ENCODE results near the gene BNIP5. TPM values are rescaled to one million over a fixed set of nuclear protein-coding genes. Genes with fewer than 3 reads are reported as not detected.
A peak's percentile ranks its signal among the peaks of the same experiment; 100 is the strongest.

BNIP5 gene
- total and polyA plus RNA-seq, 2 donors from 2014 or later, result 0.44 TPM; not detected in 1

DNA sequence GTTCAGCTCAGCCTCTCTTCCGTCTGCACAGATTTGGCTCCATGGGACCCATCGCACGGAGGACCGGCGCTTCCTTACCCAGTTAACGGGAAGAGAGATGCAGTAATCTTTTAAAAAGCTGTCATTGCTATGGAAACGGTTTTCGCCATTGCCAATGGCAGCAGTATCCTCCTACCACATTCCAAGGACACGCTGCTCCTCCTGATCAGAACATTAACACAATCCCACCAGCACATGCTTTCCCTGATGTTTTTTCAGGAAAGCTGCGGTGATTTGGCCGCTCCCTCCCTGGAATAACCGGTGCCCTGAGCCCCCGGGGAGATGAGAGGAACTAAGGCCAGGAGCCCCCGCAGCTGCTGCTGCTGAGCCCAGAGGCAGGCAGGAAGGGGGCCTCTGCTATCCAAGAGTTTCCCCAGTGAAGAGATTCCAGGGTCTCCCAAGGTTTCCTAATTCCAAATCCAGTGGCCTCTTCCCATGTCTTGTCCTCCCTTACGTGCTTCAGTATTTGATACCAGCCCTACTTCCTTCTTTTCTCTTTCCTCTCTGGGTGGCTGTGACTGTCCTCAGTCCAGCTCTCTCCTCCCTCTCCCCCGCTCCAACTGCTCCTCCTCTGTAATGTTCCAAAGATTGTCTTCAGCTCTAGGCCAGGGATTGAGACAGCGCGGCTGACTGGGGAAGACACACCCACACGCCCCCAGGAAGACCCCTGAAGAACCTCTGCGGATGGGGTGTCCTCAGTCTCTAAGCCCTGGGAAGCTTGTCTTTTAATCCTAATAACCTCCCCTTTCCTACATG, 2.6 kb downstream of the BNIP5 start:
- Histone ChIP-seq H3K9me3 (ENCODE audit: control insufficient read depth in 2 of 3, insufficient read depth in 1 of 3, low read length in 3 of 3) (no peaks in the 10 kb centered on the region), H3K27me3 (ENCODE audit: control insufficient read depth, insufficient read depth, low read length) (no peaks in the 10 kb centered on the region), H3K4me1 (ENCODE audit: control insufficient read depth in 2 of 3, insufficient read depth in 2 of 3, low read depth in 1 of 3, low read length in 3 of 3) (no peaks in the 10 kb centered on the region), H3K36me3 (ENCODE audit: control insufficient read depth in 2 of 3, insufficient read depth in 3 of 3, low read length in 3 of 3) (no peaks in the 10 kb centered on the region), H3K4me3 (ENCODE audit: low read length in 3 of 3) (no peak overlapping the region), H3K27ac (ENCODE audit: low read depth in 2 of 2, low read length in 2 of 2) (no peak overlapping the region), H3K9ac (ENCODE audit: low read length in 3 of 3) (no peak overlapping the region)
- TF ChIP-seq, protein P1, sequence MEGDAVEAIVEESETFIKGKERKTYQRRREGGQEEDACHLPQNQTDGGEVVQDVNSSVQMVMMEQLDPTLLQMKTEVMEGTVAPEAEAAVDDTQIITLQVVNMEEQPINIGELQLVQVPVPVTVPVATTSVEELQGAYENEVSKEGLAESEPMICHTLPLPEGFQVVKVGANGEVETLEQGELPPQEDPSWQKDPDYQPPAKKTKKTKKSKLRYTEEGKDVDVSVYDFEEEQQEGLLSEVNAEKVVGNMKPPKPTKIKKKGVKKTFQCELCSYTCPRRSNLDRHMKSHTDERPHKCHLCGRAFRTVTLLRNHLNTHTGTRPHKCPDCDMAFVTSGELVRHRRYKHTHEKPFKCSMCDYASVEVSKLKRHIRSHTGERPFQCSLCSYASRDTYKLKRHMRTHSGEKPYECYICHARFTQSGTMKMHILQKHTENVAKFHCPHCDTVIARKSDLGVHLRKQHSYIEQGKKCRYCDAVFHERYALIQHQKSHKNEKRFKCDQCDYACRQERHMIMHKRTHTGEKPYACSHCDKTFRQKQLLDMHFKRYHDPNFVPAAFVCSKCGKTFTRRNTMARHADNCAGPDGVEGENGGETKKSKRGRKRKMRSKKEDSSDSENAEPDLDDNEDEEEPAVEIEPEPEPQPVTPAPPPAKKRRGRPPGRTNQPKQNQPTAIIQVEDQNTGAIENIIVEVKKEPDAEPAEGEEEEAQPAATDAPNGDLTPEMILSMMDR (IDR thresholded peaks at IDR 0.05; ENCODE audit: borderline replicate concordance, extremely low read depth, insufficient read depth), result no peak
- intact Hi-C loops (cut with DNase I), result no loop called here
- peak in 1 of 5 donors; percentile 41 for DNase-seq
- no peak for FAIRE-seq

DNA sequence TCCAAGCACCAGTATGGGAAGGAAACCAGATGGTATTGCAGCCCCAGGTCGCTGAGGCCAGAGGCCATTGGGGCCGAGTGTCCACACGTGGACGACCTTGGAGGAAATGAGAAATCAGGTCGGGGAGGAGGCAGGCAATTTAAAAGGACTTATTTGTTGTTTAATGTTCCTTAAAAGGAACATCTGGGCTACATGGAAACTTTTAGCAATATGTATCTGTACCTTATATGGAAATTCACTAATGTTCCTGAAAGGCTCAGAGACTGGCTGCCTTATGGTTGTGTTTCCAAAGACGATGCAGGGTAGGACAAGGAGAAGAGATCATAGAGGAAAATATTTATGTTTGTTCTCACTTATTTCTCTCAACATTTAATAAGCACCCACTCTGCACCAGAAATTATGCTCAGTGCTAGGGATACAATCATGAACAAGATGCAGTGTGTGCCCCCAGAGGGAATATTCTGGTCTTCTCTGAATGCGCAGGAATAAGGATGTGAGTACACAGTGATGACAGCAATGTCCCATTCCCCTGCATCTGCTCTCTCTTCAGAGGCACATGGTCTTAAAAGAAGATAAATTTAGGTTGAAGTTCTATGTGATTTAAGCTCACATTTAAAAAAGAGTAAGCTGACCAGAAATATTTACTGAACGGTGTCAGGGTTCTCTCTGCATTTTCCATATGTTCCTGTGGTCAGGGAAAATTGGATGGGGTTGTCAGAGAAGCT, 3.4 kb downstream of the BNIP5 start:
- H3K36me3 ChIP-seq (ENCODE audit: control insufficient read depth in 2 of 3, insufficient read depth in 3 of 3, low read length in 3 of 3), result no peaks in the 10 kb centered on the region
- no peak overlapping the region for H3K4me3 ChIP-seq (ENCODE audit: low read length in 3 of 3)
- H3K9me3 ChIP-seq (ENCODE audit: control insufficient read depth in 2 of 3, insufficient read depth in 1 of 3, low read length in 3 of 3), result no peaks in the 10 kb centered on the region
- DNase-seq (no peak), FAIRE-seq (no peak)
- TF ChIP-seq, protein P1 (IDR thresholded peaks at IDR 0.05; ENCODE audit: borderline replicate concordance, extremely low read depth, insufficient read depth), result no peak
- no peaks in the 10 kb centered on the region for H3K27me3 ChIP-seq (ENCODE audit: control insufficient read depth, insufficient read depth, low read length)
- H3K4me1 ChIP-seq (ENCODE audit: control insufficient read depth in 2 of 3, insufficient read depth in 2 of 3, low read depth in 1 of 3, low read length in 3 of 3), result no peaks in the 10 kb centered on the region
- H3K27ac ChIP-seq (ENCODE audit: low read depth in 2 of 2, low read length in 2 of 2), result no peak overlapping the region
- intact Hi-C loops (cut with DNase I), result no loop called here
- H3K9ac ChIP-seq (ENCODE audit: low read length in 3 of 3), result no peak overlapping the region

DNA sequence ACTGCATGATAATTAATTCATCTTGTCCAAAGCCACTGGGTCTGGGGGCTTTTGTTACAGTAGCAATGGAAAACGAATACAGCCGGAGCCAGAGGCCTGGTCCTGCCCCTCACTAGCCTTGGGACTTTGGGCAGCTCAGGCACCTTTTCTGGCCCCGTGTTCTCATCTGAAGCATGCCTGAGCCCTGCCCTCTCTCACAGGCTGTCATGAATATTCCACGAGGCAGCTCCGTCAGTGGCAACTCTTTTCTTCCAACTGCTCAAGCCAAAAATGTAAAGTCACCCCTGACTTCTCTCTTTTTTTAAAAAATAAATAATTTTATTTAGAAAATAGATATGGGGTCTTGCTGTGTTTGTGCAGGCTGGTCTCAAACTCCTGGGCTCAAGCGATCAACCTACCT, 5.3 kb downstream of the BNIP5 start:
- no peak overlapping the region for H3K27ac ChIP-seq (ENCODE audit: low read depth in 2 of 2, low read length in 2 of 2)
- intact Hi-C loops (cut with DNase I), result no loop called here
- FAIRE-seq (no peak), DNase-seq (no peak)
- H3K36me3 ChIP-seq (ENCODE audit: control insufficient read depth in 2 of 3, insufficient read depth in 3 of 3, low read length in 3 of 3), result no peaks in the 10 kb centered on the region
- H3K9me3 ChIP-seq (ENCODE audit: control insufficient read depth in 2 of 3, insufficient read depth in 1 of 3, low read length in 3 of 3), result no peaks in the 10 kb centered on the region
- H3K4me3 ChIP-seq (ENCODE audit: low read length in 3 of 3), result no peak overlapping the region
- H3K27me3 ChIP-seq (ENCODE audit: control insufficient read depth, insufficient read depth, low read length), result no peaks in the 10 kb centered on the region
- H3K9ac ChIP-seq (ENCODE audit: low read length in 3 of 3), result no peak overlapping the region
- no peaks in the 10 kb centered on the region for H3K4me1 ChIP-seq (ENCODE audit: control insufficient read depth in 2 of 3, insufficient read depth in 2 of 3, low read depth in 1 of 3, low read length in 3 of 3)
- TF ChIP-seq, protein P1 (IDR thresholded peaks at IDR 0.05; ENCODE audit: borderline replicate concordance, extremely low read depth, insufficient read depth), result no peak

All from kidney (tissue), 14 donors.